Activated B cell treated with CpG ODN at 0.5 μM for 24 hours (primary cell): Measurements from ENCODE around the gene PRPF38A. TPM values are rescaled to one million over a fixed set of nuclear protein-coding genes. Genes with fewer than 3 reads are reported as not detected.

Source experiments
- ATAC-seq: fragments of 200-7000 bp; cut with Tn5 transposase; one replicate; pipeline ENCODE4 v1.10.0; 2021; ENCODE audit warnings: low read depth, mild to moderate bottlenecking, moderate library complexity
- CTCF ChIA-PET: fragments of 350-600 bp; sonication (Branson Sonifier 250); formaldehyde crosslinking; loops from one replicate; lab custom pipeline; 2021; ENCODE audit warnings: antibody characterized with exemption; lab: Charles Lee
- POLR2A ChIA-PET: fragments of 350-600 bp; sonication (Branson Sonifier 250); formaldehyde crosslinking; loops from one replicate; lab custom pipeline; 2021; ENCODE audit warnings: antibody characterized with exemption; lab: Charles Lee
- DNase-seq: peaks from one replicate; pipeline ENCODE4 v3.0.0; 2022
- H3K27ac Mint-ChIP-seq: one replicate; pipeline ENCODE4 v1.8.0; 2020; ENCODE audit warnings: mixed read lengths
- H3K27me3 Mint-ChIP-seq: one replicate; pipeline ENCODE4 v1.8.0; 2021; ENCODE audit warnings: mixed read lengths
- H3K36me3 Mint-ChIP-seq: one replicate; pipeline ENCODE4 v1.8.0; 2021; ENCODE audit warnings: low read depth, mixed read lengths
- H3K4me1 Mint-ChIP-seq: one replicate; pipeline ENCODE4 v1.8.0; 2021; ENCODE audit warnings: mixed read lengths
- H3K4me3 Mint-ChIP-seq: one replicate; pipeline ENCODE4 v1.8.0; 2020; ENCODE audit warnings: mild to moderate bottlenecking, mixed read lengths
- H3K9me3 Mint-ChIP-seq: one replicate; pipeline ENCODE4 v1.8.0; 2020; ENCODE audit warnings: mixed read lengths
- intact Hi-C: fragments of 100-400 bp; cut with micrococcal nuclease; formaldehyde crosslinking; loops from one replicate; pipeline ENCODE4 v1.15.1; 2024
- total RNA-seq: library from RNA; stranded (reverse); gene quantifications from 2 replicates; pipeline ENCODE4 v1.2.3, GENCODE V29; 2022
- TF ChIP-seq, protein P1 (sequence below): fragments of 200-600 bp; IDR thresholded peaks from one replicate; pipeline ENCODE4 v1.8.0; 2022; ENCODE audit warnings: antibody characterized with exemption, mild to moderate bottlenecking

The PRPF38A gene
- total RNA-seq, 1 donor from 2014 or later, result 78.4 TPM

DNA sequence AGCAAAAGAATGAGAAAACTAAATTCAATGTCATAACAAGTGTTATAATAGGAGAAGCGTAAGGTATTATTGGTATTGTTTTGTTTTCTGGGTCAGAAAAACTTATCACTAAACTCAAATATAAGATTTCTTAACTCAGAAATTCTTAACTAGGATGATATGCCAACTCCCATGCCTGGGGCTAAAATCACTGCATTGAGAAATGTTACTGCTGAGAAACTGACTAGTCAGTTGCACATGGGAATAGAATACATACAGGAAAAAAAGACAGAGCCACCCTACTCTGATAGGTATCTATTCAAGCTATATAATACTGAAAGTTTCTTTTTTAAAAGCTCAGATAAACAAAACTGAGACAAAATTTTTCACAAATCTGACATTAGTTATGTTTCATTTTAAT lies 56.3 kb downstream of the PRPF38A start:
- TF ChIP-seq, protein P1, sequence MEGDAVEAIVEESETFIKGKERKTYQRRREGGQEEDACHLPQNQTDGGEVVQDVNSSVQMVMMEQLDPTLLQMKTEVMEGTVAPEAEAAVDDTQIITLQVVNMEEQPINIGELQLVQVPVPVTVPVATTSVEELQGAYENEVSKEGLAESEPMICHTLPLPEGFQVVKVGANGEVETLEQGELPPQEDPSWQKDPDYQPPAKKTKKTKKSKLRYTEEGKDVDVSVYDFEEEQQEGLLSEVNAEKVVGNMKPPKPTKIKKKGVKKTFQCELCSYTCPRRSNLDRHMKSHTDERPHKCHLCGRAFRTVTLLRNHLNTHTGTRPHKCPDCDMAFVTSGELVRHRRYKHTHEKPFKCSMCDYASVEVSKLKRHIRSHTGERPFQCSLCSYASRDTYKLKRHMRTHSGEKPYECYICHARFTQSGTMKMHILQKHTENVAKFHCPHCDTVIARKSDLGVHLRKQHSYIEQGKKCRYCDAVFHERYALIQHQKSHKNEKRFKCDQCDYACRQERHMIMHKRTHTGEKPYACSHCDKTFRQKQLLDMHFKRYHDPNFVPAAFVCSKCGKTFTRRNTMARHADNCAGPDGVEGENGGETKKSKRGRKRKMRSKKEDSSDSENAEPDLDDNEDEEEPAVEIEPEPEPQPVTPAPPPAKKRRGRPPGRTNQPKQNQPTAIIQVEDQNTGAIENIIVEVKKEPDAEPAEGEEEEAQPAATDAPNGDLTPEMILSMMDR, result no peak
- no peaks in the 10 kb centered on the region for H3K27me3 Mint-ChIP-seq
- ATAC-seq (no peak), DNase-seq (no peak)
- CTCF ChIA-PET, result no interaction called here
- H3K36me3 Mint-ChIP-seq, result peaks cover 51% of the 10 kb centered on the region
- POLR2A ChIA-PET, result no interaction called here
- H3K9me3 Mint-ChIP-seq, result no peaks in the 10 kb centered on the region
- intact Hi-C loops, result no loop called here
- no peaks in the 10 kb centered on the region for H3K4me1 Mint-ChIP-seq
- H3K27ac Mint-ChIP-seq, result no peak overlapping the region
- H3K4me3 Mint-ChIP-seq, result no peak overlapping the region

DNA sequence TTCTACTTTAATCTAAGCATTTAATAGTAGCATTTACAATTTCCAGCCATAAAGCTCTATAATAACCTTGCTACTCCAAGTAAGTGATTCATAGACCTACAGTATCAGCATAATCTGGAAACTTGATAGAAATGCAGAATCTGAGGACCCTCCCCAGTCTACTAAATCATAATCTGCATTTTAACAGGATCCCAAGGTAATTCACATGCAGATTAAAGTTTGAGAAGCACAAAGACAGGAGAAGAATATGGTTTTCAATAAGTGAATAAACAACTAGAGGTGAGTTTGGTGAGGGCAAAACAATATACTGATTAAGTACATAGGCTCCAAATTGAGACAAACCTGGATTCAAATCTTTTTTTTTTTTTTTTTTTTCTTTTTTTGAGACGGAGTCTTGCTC lies 57.4 kb downstream of the PRPF38A start:
- intact Hi-C loops, result no loop called here
- ChIA-PET POLR2A (no interaction called here), CTCF (no interaction called here)
- no peaks in the 10 kb centered on the region for H3K9me3 Mint-ChIP-seq
- ATAC-seq (no peak), DNase-seq (no peak)
- H3K4me3 Mint-ChIP-seq, result no peak overlapping the region
- H3K27me3 Mint-ChIP-seq, result no peaks in the 10 kb centered on the region
- TF ChIP-seq, protein P1, result no peak
- H3K27ac Mint-ChIP-seq, result no peak overlapping the region
- H3K36me3 Mint-ChIP-seq, result peaks cover 50% of the 10 kb centered on the region
- H3K4me1 Mint-ChIP-seq, result no peaks in the 10 kb centered on the region

DNA sequence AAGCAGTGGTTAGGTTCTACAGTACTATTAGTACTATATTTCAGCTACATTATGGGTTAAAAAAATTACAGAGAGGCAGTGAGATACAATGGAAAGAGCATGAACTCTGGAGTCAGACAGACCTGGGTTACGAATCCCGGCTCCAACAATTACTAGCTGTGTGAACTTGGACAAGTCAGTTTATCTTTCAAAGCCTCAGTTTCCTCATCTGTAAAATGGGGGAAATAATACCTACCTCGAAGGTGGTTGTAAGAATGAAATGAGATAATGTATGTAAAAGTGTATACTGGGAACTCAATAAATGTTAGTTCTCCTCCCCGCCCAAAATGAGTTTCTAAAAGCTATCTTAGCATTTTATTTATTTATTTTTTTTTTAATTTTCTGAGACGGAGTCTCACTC lies 59.5 kb downstream of the PRPF38A start:
- Mint-ChIP-seq H3K4me3 (no peak overlapping the region), H3K9me3 (no peaks in the 10 kb centered on the region), H3K27me3 (no peaks in the 10 kb centered on the region), H3K4me1 (no peaks in the 10 kb centered on the region), H3K27ac (no peak overlapping the region), H3K36me3 (peaks cover 49% of the 10 kb centered on the region)
- CTCF ChIA-PET, result interaction anchor here (0.7 to 1.3 kb wide), 2 partner anchors 11 to 237 kb away, joined by 3 read pairs; no protein-coding TSS in a partner anchor
- DNase-seq (no peak), ATAC-seq (no peak)
- TF ChIP-seq, protein P1, result no peak
- intact Hi-C loops, result no loop called here
- POLR2A ChIA-PET, result no interaction called here

DNA sequence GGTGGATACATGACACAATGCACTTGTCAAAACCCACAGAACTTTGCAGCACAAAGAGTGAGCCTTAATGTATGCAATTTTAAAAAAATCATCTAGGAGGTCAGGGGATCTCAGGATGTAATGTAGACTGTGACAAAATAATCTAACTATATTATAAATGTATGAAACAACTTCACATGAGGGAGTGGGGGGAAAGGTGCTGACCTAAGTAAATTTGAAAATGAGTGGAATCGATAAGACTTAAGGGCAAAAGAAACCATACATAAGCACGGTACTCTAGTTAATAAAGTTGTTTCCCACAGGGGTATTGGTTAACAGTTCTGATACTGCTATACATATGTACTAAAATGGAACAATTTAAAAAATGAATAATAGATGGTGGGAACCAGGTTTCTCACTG lies 64.7 kb downstream of the PRPF38A start:
- no peak overlapping the region for H3K4me3 Mint-ChIP-seq
- H3K27ac Mint-ChIP-seq, result no peak overlapping the region
- ChIA-PET CTCF (no interaction called here), POLR2A (interaction anchor here (0.6 kb wide), 1 partner anchor 442 kb away, joined by 3 read pairs; no protein-coding TSS in a partner anchor)
- DNase-seq (no peak), ATAC-seq (no peak)
- H3K36me3 Mint-ChIP-seq, result peaks cover 56% of the 10 kb centered on the region
- intact Hi-C loops, result no loop called here
- TF ChIP-seq, protein P1, result no peak
- H3K27me3 Mint-ChIP-seq, result no peaks in the 10 kb centered on the region
- peaks cover 2% of the 10 kb centered on the region for H3K4me1 Mint-ChIP-seq
- H3K9me3 Mint-ChIP-seq, result no peaks in the 10 kb centered on the region

Other genes with a start within 250 kb of the PRPF38A start
- gene CC2D1B, start 38.4 kb upstream of the PRPF38A start, total RNA-seq, result 51.3 and 66.4 TPM in 2 replicates
- 3.2 TPM in 2 replicates for gene ORC1, start 179 bp upstream of the PRPF38A start, total RNA-seq
- 143 and 158 TPM in 2 replicates for gene TUT4, start 148.5 kb downstream of the PRPF38A start, total RNA-seq
- 20.9 and 22.4 TPM in 2 replicates for gene GPX7, start 197.8 kb downstream of the PRPF38A start, total RNA-seq
- gene SHISAL2A, start 228.6 kb downstream of the PRPF38A start, total RNA-seq, result 36.8 and 44.2 TPM in 2 replicates